Measurements from ENCODE around the gene LAMA2. TPM values are rescaled to one million over a fixed set of nuclear protein-coding genes. Genes with fewer than 3 reads are reported as not detected.

LAMA2 gene
- total RNA-seq, 1 donor from 2014 or later = 185 TPM

DNA sequence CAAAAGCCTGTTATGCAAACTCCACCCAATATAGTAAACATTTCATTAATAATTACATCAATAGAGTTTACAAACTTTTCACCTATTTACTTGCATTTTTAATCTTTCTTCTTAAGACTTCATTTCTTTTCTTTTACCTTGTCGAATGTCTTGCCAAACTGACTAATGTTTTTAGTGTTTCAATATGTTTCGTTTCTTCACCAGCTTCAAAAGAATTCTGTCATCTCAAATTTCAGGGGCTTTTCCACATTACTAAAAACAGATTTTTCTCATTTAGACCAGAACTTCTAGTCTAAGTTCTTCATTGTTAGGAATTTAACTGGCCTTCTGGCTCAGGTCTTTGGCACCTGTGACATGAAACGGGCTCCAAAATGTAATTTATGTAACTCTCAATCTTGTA, 630.5 kb downstream of the LAMA2 start:
- DNase-seq = no peak
- TF ChIP-seq, protein P1, sequence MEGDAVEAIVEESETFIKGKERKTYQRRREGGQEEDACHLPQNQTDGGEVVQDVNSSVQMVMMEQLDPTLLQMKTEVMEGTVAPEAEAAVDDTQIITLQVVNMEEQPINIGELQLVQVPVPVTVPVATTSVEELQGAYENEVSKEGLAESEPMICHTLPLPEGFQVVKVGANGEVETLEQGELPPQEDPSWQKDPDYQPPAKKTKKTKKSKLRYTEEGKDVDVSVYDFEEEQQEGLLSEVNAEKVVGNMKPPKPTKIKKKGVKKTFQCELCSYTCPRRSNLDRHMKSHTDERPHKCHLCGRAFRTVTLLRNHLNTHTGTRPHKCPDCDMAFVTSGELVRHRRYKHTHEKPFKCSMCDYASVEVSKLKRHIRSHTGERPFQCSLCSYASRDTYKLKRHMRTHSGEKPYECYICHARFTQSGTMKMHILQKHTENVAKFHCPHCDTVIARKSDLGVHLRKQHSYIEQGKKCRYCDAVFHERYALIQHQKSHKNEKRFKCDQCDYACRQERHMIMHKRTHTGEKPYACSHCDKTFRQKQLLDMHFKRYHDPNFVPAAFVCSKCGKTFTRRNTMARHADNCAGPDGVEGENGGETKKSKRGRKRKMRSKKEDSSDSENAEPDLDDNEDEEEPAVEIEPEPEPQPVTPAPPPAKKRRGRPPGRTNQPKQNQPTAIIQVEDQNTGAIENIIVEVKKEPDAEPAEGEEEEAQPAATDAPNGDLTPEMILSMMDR (IDR thresholded peaks at IDR 0.05; ENCODE audit: borderline replicate concordance) = no peak
- peaks cover 76% of the 10 kb centered on the region for H3K36me3 ChIP-seq

DNA sequence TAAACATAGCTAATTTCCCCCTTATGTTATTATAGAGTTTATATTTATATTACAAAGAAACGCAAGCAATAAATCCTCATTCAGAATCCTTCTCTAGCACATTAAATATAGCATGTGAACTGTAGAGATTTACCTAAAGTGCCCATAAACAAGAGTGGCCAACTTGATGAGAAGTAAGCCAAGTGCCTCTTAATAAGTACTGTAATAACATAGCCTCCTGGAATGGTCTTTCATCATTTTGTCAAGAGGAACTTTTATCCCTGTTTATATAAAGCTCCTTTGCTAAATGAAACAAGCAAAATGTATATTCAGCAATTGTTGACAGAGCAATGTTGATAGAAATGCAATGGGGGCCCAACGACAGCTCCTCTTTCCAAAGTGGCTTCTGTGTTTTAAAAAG, 632.1 kb downstream of the LAMA2 start:
- no peak overlapping the region for H3K4me3 ChIP-seq
- no peaks in the 10 kb centered on the region for H3K27me3 ChIP-seq (ENCODE audit: low read depth)
- intact Hi-C loops (cut with micrococcal nuclease) = no loop called here
- no peak for DNase-seq
- TF ChIP-seq, protein P1 (IDR thresholded peaks at IDR 0.05; ENCODE audit: borderline replicate concordance) = no peak
- H3K36me3 ChIP-seq = peaks cover 76% of the 10 kb centered on the region
- no peaks in the 10 kb centered on the region for H3K9me3 ChIP-seq (replicated peaks)
- no peak overlapping the region for H3K27ac ChIP-seq (replicated peaks)
- H3K4me1 ChIP-seq = no peaks in the 10 kb centered on the region

More for the DNA sequence above, 630.5 kb downstream of the LAMA2 start:
- intact Hi-C loops (cut with micrococcal nuclease) = no loop called here
- Histone ChIP-seq H3K27me3 (ENCODE audit: low read depth) (no peaks in the 10 kb centered on the region), H3K27ac (replicated peaks) (no peak overlapping the region), H3K4me1 (peaks cover 10% of the 10 kb centered on the region), H3K4me3 (no peak overlapping the region), H3K9me3 (replicated peaks) (no peaks in the 10 kb centered on the region)

DNA sequence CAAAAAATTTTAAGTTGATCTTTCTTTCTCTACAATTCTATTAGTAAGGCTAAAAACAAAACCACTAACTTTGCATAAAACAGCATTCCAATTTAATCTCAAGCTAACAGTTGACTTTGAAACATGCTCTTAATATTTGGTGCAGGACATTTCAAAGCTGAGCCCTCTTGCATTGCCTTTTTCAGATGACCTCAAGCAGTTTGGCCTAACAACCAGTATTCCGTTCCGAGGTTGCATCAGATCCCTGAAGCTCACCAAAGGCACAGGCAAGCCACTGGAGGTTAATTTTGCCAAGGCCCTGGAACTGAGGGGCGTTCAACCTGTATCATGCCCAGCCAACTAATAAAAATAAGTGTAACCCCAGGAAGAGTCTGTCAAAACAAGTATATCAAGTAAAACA, 633.1 kb downstream of the LAMA2 start:
- intact Hi-C loops (cut with micrococcal nuclease) = no loop called here
- no peak for DNase-seq
- no peaks in the 10 kb centered on the region for H3K27me3 ChIP-seq (ENCODE audit: low read depth)
- TF ChIP-seq, protein P1 (IDR thresholded peaks at IDR 0.05; ENCODE audit: borderline replicate concordance) = no peak
- H3K27ac ChIP-seq (replicated peaks) = no peak overlapping the region
- H3K4me1 ChIP-seq = no peaks in the 10 kb centered on the region
- peaks cover 70% of the 10 kb centered on the region for H3K36me3 ChIP-seq
- no peak overlapping the region for H3K4me3 ChIP-seq
- H3K9me3 ChIP-seq (replicated peaks) = no peaks in the 10 kb centered on the region

DNA sequence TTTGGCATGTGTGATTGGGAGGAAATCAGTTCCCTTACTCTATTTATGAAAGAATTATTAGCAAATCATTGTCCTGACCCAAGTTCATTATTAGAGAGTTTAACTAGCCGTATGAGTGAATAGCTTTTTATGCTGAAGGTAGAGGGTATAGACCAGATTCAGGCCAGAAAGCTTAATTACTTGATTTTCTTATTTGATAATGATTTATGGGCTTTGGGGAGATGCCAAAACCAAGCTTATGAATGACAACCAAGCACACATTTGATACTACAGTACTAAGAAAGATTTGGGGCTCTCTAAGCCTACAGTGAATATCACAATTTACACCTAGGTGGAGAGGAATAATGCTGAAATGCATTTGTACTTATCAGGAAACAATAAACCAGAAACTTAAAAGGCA, 633.8 kb downstream of the LAMA2 start:
- intact Hi-C loops (cut with micrococcal nuclease) = no loop called here
- no peak overlapping the region for H3K27ac ChIP-seq (replicated peaks)
- peaks cover 63% of the 10 kb centered on the region for H3K36me3 ChIP-seq
- H3K4me1 ChIP-seq = no peaks in the 10 kb centered on the region
- TF ChIP-seq, protein P1 (IDR thresholded peaks at IDR 0.05; ENCODE audit: borderline replicate concordance) = no peak
- H3K27me3 ChIP-seq (ENCODE audit: low read depth) = no peaks in the 10 kb centered on the region
- no peak overlapping the region for H3K4me3 ChIP-seq
- H3K9me3 ChIP-seq (replicated peaks) = no peaks in the 10 kb centered on the region
- DNase-seq = no peak

DNA sequence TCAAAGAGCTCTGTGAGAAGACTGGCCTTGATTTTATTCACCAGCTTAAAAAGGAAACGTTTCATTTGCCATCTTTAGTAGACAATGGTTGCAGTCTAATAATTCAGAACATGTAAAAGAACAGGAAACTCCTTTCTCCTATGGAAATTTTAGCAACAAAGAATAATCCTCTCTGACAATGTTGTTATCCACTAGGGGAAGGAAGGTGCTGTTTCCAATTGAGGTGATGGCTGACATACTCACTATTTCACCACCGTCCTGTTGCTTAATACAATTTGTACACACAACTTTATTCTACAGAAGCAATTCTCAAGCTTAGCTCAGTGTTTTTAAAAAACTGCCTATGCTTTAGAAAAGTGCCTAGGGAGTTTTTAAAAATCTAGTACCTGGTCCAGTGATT, 634.4 kb downstream of the LAMA2 start:
- Histone ChIP-seq H3K9me3 (replicated peaks) (no peaks in the 10 kb centered on the region), H3K27ac (replicated peaks) (no peak overlapping the region), H3K4me3 (no peak overlapping the region), H3K4me1 (no peaks in the 10 kb centered on the region), H3K36me3 (peaks cover 58% of the 10 kb centered on the region), H3K27me3 (ENCODE audit: low read depth) (no peaks in the 10 kb centered on the region)
- intact Hi-C loops (cut with micrococcal nuclease) = no loop called here
- DNase-seq = no peak
- TF ChIP-seq, protein P1 (IDR thresholded peaks at IDR 0.05; ENCODE audit: borderline replicate concordance) = no peak

DNA sequence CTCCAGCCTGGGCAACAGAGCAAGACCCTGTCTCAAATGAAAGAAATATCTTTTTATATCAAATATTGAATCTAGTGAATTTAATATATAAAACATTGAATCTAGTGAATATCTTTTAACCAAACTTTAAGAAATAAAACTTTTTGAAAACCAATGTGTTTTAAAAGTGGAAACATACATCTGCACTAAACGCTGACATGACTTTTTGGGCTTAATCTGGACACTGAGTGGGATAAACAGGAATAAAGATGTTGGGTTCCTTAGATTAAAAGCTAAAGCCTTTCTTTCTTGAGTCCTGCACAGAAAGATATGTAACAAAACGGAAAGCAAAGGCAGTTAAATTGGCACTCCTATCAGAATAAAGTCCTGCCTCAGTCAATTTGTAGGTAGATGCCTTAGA, 636.8 kb downstream of the LAMA2 start:
- TF ChIP-seq, protein P1 (IDR thresholded peaks at IDR 0.05; ENCODE audit: borderline replicate concordance) = no peak
- Histone ChIP-seq H3K4me3 (no peak overlapping the region), H3K9me3 (replicated peaks) (no peaks in the 10 kb centered on the region), H3K27ac (replicated peaks) (no peak overlapping the region), H3K4me1 (no peaks in the 10 kb centered on the region), H3K27me3 (ENCODE audit: low read depth) (no peaks in the 10 kb centered on the region), H3K36me3 (peaks cover 33% of the 10 kb centered on the region)
- intact Hi-C loops (cut with micrococcal nuclease) = no loop called here
- no peak for DNase-seq
